KMS-11 (cell line): ENCODE measurements around the gene BTG3.

Experiments
- H2AFZ ChIP-seq: fragments of 200-600 bp; sonication (generic); 2 replicates; pipeline ENCODE4 v1.6.1; 2016; ENCODE audit warnings: antibody characterized with exemption, mixed run types, low read depth
- H3K27ac ChIP-seq: fragments of 200-600 bp; sonication (generic); 2 replicates; pipeline ENCODE4 v1.6.1; 2016; ENCODE audit warnings: mild to moderate bottlenecking, mixed run types
- H3K27me3 ChIP-seq: fragments of 200-600 bp; sonication (generic); 2 replicates; pipeline ENCODE4 v1.6.1; 2017; ENCODE audit warnings: mild to moderate bottlenecking, low read depth, mixed run types, moderate library complexity; ENCODE audit not compliant: insufficient read depth
- H3K36me3 ChIP-seq: fragments of 200-600 bp; sonication (generic); 2 replicates; pipeline ENCODE4 v1.6.1; 2017; ENCODE audit warnings: mild to moderate bottlenecking, mixed run types; ENCODE audit not compliant: insufficient read depth
- H3K4me1 ChIP-seq: fragments of 200-600 bp; sonication (generic); 2 replicates; pipeline ENCODE4 v1.6.1; 2016; ENCODE audit warnings: mild to moderate bottlenecking, low read depth, mixed run types; ENCODE audit not compliant: poor library complexity, severe bottlenecking
- H3K4me2 ChIP-seq: fragments of 200-600 bp; sonication (generic); 2 replicates; pipeline ENCODE4 v1.7.0; 2016; ENCODE audit warnings: mild to moderate bottlenecking, mixed run types
- H3K4me3 ChIP-seq: fragments of 200-600 bp; sonication (generic); IDR thresholded peaks from 2 replicates; pipeline ENCODE4 v1.6.1; 2017; ENCODE audit warnings: low read depth, low read length, mixed read lengths; ENCODE audit not compliant: insufficient read depth
- H3K79me2 ChIP-seq: fragments of 200-600 bp; sonication (generic); 2 replicates; pipeline ENCODE4 v1.6.1; 2016; ENCODE audit warnings: low read depth, mixed run types; ENCODE audit not compliant: insufficient read depth
- H3K9ac ChIP-seq: fragments of 200-600 bp; sonication (generic); 2 replicates; pipeline ENCODE4 v1.6.1; 2016; ENCODE audit warnings: mild to moderate bottlenecking, mixed run types
- H4K20me1 ChIP-seq: fragments of 200-600 bp; sonication (generic); 2 replicates; pipeline ENCODE4 v1.6.1; 2016; ENCODE audit warnings: mild to moderate bottlenecking, mixed run types; ENCODE audit not compliant: insufficient read depth
- CTCF ChIP-seq: fragments of 200-600 bp; sonication (generic); conservative IDR thresholded peaks from 2 replicates; pipeline ENCODE4 v1.6.1; 2017; ENCODE audit warnings: low read depth, mild to moderate bottlenecking, antibody characterized with exemption, low read length, moderate library complexity, mixed read lengths

BTG3 gene

GRCh38 chr21:17651526-17651925, 38.8 kb upstream of the BTG3 start:
- H3K4me1 ChIP-seq = no peaks in the 10 kb centered on the region
- no peaks in the 10 kb centered on the region for H3K79me2 ChIP-seq
- no peak overlapping the region for H3K9ac ChIP-seq
- no peak for TF ChIP-seq CTCF
- no peaks in the 10 kb centered on the region for H4K20me1 ChIP-seq
- no peaks in the 10 kb centered on the region for H3K36me3 ChIP-seq
- H3K27ac ChIP-seq = no peak overlapping the region
- H3K4me2 ChIP-seq = no peak overlapping the region
- H3K27me3 ChIP-seq = no peaks in the 10 kb centered on the region
- H3K4me3 ChIP-seq = no peak overlapping the region
- no peak overlapping the region for H2AFZ ChIP-seq

- H3K4me1 ChIP-seq = no peaks in the 10 kb centered on the region
- TF ChIP-seq CTCF = no peak
- no peaks in the 10 kb centered on the region for H3K79me2 ChIP-seq
- no peak overlapping the region for H3K4me2 ChIP-seq
- no peak overlapping the region for H3K27ac ChIP-seq
- H3K9ac ChIP-seq = no peak overlapping the region
- no peaks in the 10 kb centered on the region for H3K36me3 ChIP-seq
- H3K4me3 ChIP-seq = no peak overlapping the region
- no peak overlapping the region for H2AFZ ChIP-seq
- no peaks in the 10 kb centered on the region for H4K20me1 ChIP-seq
- no peaks in the 10 kb centered on the region for H3K27me3 ChIP-seq
Measured at GRCh38 chr21:17650292-17650691, 37.6 kb upstream of the BTG3 start.

- Histone ChIP-seq H2AFZ (no peak overlapping the region), H3K4me2 (no peak overlapping the region), H3K9ac (no peak overlapping the region), H3K36me3 (no peaks in the 10 kb centered on the region), H4K20me1 (no peaks in the 10 kb centered on the region), H3K27me3 (no peaks in the 10 kb centered on the region), H3K27ac (no peak overlapping the region), H3K4me1 (no peaks in the 10 kb centered on the region), H3K79me2 (no peaks in the 10 kb centered on the region), H3K4me3 (no peak overlapping the region)
- no peak for TF ChIP-seq CTCF
Measured at GRCh38 chr21:17646790-17647189, 34.1 kb upstream of the BTG3 start.

- Histone ChIP-seq H3K27me3 (no peaks in the 10 kb centered on the region), H3K36me3 (no peaks in the 10 kb centered on the region), H2AFZ (no peak overlapping the region), H3K79me2 (no peaks in the 10 kb centered on the region), H3K9ac (no peak overlapping the region), H3K27ac (no peak overlapping the region), H3K4me1 (no peaks in the 10 kb centered on the region), H3K4me3 (no peak overlapping the region), H3K4me2 (no peak overlapping the region), H4K20me1 (no peaks in the 10 kb centered on the region)
- no peak for TF ChIP-seq CTCF
Measured at GRCh38 chr21:17644186-17644585, 31.5 kb upstream of the BTG3 start.

GRCh38 chr21:17640821-17641220, 28.1 kb upstream of the BTG3 start:
- no peak for TF ChIP-seq CTCF
- no peak overlapping the region for H3K4me2 ChIP-seq
- H3K9ac ChIP-seq = no peak overlapping the region
- no peaks in the 10 kb centered on the region for H3K27me3 ChIP-seq
- H3K4me3 ChIP-seq = no peak overlapping the region
- no peaks in the 10 kb centered on the region for H3K4me1 ChIP-seq
- H2AFZ ChIP-seq = no peak overlapping the region
- H3K36me3 ChIP-seq = no peaks in the 10 kb centered on the region
- H3K79me2 ChIP-seq = no peaks in the 10 kb centered on the region
- no peaks in the 10 kb centered on the region for H4K20me1 ChIP-seq
- H3K27ac ChIP-seq = no peak overlapping the region
